NCI-H146 treated with DMSO at 0.1 percent for 48 hours (cell line): ENCODE measurements around the gene ACOXL.

Experiments
- DNase-seq: peaks from one replicate; lab custom pipeline; 2025; ENCODE audit not compliant: unreplicated experiment; lab: John Stamatoyannopoulos, UW

ACOXL gene

DNA sequence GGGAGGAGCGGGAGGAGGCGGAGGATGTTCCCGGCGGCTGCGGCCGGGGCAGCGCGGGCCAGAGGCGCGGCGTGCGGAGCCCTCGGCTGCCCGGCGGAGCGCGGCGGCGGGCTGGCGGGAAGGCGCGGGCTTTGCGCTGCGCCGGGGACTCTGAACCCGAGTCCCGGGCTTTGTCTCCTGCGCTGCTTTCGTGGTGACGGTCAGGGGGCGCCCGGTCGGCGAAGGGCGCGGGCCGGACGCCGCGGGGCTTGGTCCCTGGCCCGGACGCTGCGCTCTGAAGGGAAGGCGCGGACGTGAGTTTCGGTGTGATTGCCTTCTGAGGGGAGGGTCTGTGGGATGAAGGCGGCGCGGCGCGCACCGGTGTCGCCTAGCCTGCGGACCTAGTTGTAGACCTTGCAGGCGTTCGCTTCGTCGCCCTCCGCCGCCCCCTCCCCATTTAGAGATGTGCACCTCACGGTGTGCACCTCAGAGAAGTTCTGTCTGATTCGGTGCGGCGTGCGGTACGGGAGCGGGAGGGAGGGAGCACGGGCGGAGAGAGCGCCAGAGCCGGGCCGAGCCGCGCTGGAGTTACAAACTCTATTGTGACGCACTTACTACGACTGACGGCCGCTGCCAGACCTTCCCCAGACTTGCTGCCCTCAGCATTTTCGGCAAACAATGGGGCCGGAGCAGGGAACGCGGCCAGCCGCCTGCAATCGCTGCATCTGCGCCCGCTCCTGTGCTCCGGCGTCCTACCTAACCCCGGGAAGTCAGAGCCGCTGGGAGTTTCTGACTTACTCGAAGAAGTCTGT, 390.5 kb downstream of the ACOXL start:
- DNase-seq, result peak; percentile 69

DNA sequence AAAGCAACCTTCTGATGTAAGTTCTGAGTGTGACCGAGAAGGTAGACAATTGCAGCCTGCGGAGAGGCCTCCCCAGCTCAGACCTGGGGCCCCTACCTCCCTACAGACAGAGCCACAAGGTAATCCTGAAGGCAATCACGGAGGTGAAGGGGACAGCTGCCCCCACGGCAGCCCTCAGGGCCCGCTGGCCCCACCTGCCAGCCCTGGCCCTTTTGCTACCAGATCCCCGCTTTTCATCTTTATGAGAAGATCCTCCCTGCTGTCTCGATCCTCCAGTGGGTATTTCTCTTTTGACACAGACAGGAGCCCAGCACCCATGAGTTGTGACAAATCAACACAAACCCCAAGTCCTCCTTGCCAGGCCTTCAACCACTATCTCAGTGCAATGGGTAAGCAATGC, 391.4 kb downstream of the ACOXL start:
- no peak for DNase-seq

DNA sequence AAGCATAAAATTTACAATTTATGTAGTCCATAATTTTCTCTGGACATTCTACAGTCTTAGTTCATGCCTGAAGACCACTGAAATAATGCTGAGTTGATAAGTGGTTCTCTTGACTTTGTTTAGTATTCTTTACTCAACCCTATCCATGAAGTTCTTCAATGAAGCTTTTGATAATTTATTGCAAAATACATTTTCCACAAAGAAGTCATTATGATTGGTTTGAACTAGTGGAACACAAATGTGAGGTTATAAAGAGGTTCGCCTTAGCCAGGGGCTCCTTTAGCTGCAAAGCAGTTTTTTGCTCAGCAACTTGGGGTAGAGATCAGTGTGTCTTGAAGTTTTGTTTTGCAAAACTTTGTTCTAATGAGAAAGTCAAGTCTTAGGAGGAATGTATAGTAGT, 394.2 kb downstream of the ACOXL start:
- no peak for DNase-seq

DNA sequence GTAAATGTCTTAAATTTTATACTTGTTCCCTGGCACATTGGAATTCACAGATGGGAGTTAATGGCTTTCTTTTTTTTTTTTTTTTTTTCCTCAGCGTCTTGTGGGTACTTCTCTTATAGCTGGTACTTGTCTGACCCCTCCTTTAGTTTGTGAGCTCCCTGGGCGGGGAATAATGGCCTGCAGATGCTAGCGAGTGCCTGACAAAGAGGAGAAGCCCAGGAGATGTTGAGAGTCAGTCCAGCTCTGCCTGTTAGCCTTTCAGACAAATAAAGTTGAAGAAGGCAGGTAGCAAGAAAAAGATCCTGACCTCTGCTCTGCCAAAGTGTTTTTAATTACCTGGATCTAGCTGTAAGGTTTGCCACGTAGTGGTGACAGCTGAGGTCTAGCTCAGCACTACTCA, 395.0 kb downstream of the ACOXL start:
- DNase-seq, result no peak

DNA sequence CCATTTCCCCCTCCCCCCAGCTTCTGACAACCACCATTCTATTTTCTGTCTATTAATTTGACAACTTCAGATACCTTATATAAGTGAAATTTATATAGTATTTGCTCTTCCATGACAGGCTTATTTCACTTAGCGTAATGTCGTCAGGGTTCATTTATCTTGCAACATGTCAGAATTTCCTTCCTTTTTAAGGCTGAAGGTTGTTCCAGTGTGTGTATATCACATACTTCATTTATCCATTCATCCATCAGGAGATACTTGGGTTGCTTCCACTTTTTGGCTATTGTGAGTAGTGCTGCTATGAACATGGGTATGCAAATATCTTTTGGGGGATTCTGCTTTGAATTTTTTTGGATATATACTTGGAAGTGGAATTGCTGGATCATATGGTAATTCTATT, 395.7 kb downstream of the ACOXL start:
- no peak for DNase-seq

DNA sequence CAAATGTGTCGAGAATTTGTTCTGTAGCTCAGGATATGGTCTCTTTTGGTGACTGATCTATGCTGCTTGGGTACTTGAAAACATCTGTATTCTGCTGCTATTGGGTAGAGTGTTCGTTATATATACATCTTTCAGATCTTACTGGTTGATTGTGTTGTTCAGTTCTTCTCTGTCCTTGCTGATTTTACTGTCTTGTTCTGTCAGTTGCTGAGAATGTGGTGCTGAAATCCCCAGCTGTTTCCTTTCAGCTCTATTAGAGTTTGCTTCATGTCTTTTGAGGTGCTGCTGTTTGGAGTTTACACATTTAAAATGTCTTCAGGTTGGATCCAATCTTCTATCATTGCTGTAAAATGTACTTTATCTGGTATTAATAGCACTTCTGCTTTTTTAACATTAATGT, 401.2 kb downstream of the ACOXL start:
- no peak for DNase-seq

DNA sequence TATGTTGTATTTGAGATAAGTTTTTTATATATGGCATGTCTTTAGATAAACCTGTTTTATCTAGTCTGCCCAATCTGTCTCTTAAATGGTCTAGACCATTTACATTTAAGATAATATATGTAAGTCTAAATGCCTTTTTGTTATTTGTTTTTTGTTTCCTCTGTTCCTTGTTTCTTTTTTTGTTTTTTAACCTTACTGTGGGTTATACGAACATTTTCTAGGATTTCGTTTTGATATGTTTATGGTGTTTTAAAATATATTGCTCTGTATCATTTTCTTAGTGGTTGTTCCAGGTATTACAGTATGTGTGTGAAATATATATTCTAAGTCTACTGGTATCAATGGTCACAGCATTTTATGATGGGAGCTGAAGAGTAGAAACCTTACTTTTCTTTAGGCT, 401.7 kb downstream of the ACOXL start:
- DNase-seq, result no peak

DNA sequence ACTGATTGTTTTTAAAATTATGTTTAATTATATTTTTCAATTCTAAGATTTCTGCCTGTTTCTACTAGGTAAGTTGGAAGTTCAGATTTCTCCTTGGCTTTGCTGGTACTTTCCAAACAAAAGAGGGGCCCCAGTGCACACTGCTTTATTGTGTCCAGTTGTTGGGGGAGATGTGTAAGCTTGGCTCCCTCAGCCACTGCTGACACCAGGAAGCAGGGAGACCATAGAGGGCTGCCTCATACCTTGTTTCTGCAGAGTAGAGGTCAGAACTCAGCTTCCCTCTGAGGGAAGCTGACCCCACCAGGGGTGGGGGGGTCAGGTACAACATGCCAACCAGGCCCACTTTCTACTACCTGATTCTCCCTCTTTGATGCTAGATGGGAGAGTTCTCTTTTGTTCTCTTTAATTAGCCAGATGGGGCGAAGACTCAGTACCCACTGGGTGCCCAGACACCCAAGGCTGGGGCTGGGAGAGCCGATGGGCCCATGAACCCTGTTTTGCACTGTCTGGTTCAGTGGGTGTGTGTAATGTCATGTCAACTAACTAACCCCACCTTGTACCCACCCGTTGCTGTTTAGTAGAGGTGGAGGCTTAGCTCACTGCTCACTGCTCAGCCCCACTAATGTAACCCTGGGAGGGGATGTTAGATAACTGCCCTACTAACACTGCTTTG, 403.0 kb downstream of the ACOXL start:
- no peak for DNase-seq

DNA sequence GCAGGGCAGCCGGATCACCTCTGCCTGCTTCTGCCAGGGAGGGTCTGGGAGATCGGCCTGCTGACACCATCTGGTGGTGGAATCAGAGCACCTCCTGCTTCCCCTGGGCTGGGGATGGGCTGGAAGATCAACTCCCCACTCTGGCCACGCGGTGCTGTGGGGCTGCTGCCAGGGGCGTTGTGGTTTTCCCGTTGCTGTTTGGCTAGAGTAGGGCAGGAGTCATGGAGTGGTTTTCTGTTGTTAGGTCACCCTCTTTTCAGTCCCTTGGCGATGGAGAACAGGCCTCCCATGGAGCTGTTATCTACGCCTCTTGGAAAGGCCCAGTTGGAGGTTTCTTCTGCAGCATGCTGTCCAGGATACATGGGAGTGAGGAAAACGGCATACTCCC, 403.5 kb downstream of the ACOXL start:
- DNase-seq, result no peak

DNA sequence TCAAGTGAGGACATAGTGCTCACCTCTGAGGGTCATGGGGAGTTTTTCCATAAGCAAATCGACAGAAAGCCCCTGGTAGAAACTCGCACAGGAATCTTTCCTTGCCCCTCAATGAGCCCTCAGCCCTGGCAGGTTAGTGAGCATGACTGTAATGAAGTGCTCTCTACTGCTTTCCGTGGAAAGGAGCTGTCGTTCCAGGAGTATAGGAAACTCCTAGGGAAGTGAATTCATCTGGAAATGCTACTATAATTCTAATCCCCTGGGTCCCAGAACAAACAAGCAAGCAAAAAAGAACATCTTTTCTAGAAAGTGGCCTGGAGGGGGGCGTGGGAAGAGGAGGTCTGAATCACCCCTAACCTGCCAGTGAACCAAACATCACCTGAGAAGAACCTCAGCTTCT, 406.5 kb downstream of the ACOXL start:
- DNase-seq, result no peak

DNA sequence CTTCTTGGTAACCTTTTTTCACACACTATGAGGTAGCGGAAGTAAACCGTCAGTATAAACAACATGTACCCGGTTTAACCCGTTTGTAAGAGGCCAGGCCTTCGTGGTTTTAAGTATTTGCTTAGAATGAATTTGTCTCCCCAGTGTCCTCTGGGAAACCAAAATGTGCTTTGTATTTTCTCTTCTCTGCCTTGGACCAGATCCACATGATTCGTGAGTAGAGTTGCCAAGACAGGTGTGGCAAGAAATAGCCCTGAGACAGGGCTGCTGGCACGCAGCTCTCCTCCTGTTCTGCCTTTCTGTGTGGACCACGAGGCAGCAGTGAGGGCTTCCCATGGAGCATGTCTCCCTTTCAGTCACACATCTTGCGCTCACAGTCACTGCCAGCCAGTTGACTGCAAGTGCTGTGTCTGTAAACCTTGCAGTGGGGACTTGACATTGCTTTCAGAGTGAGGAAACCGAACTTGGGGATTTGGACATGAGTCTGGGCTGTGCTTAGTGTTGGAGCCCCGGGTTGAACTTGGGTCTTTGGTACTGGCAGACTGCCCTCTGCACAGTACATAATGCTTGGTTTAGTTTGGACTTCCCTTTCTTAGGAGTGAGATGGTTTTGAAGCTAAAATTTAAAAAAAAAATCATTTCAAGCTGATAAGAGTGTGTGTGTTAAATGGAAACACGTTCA, 407.4 kb downstream of the ACOXL start:
- no peak for DNase-seq

DNA sequence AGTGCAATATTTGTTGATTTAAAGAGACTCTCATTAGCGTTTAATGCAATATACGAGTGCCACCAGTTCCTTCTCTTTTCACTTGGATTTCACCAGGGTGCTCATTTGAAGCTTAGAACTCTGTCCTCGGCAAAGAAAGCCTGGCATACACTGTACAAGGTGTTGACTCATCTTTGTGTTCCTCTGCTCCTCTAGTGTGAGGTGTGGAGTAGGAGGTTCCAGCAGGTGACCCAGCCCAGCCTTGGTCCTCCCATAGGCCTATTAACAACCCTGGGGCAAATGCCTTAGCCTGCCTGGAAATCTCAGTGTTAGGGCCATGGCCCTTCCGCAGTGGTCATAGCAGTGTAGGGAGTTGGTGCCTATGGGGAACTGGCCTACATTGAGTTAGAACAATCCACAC, 408.4 kb downstream of the ACOXL start:
- no peak for DNase-seq

DNA sequence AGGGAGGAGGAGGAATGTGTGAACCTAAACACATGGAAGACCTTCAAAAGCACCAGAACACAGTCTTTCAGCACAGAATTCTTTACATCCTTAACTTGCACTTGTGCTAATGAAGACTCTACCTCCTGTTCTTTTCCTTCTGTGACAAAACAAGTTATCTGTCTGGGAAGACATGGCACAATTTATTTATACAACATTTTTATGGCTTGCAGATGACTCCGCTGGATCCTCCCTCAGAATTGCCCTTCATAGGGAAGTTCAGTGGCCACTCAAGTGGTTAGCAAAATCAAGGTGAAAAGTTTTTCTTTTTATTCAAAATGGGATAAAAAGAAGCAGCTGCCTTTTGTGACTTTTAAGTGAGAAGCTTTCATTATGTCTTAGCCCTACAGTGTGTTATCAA, 409.7 kb downstream of the ACOXL start:
- no peak for DNase-seq

DNA sequence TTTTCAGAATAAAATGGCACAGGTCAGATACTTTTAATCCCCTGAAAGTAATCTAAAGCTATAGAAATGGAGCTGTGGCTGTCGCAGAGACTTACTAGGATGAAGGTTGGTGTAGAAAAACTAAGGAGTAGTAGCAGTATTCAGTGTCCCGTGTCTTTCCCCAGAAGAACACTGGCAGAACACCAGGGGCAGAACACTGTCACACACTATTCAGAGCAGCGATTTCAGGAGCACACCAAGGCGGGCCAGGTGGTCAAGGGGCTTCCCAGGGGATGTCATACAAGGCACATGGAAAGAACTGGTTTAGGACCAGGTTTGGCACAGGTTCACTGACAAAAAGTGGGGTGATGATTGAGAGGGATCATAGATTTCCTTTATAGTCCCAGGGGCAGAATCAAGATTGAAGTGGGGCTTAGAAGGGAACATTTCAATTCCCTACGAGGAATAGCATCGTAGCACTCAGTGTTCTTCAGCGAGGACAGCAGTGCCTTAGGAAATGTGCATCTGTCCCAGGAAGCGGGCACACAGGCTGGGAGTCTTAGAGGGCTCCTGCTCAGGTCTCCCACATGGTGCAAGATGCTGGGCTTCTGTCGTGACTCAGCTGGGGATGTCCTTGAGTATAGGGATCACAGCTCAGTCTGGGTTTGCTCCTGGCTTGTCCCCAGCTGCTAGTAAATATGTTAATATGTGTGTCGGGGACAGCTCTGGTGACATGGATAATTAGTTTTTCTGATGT, 410.9 kb downstream of the ACOXL start:
- DNase-seq, result no peak

DNA sequence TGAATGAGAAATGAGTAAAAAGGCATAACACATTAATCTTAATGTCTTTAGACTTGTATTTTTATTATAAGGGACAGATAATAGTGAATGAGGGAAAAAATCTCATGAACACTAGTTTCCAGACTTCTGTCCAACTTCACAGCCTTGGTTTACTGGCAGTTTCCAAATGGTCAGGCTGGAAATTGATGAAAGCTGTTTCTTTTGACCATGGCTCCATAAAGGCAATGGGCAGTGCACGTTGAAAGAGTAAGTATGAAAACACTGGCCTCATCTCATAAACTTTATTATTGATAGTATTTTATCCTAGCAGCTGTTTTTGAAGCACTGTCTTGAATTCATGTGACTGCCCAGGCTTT, 411.4 kb downstream of the ACOXL start:
- DNase-seq, result no peak

DNA sequence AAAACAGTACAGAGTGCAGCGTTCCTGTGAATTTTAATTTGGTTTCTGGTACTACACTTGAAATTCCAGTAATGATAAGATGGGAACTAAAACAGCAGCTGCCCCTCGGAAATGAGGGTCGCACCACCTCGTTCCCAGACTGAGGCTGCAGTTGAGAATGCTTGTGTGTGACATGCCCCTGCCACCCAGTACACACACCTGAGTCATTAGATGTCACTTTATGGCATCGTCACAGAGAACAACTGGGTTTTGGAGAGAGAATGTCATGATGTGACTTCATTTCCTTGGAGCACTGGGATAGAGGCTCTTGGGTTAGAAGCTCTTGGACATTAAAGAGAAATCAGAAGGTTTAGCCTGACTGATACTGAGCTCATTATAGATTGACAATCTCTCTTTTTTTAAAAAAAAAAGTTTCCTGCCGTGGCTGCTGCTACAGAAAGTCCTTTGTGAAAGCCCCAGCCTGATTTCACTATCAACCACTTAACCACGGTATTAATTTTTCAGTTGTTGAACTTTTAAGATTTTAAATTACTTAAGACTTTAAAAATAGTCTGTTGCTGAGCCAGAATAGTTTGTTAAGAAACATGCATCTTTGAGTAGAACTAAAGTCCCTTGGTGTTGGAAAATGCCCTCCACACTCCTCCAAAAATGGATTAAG, 412.9 kb downstream of the ACOXL start:
- no peak for DNase-seq

DNA sequence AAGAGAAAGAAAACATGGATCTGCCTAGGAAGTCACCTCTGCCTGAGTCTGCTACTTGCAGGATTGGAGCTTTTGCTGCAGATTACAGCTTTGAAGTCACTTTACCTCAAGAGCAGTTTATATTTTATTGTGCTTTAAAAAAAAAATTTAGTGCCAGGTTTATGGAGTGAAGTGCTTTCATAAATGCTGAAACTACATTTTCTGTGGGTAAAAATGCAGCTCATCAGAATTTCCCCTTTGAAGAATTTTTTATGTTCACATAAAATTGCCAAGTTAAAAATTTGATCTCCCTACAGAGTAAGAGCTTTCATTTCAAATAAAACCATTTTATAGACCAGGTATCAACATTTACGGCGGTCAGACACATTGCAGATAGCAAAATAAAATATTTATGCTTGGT, 413.6 kb downstream of the ACOXL start:
- DNase-seq, result no peak

DNA sequence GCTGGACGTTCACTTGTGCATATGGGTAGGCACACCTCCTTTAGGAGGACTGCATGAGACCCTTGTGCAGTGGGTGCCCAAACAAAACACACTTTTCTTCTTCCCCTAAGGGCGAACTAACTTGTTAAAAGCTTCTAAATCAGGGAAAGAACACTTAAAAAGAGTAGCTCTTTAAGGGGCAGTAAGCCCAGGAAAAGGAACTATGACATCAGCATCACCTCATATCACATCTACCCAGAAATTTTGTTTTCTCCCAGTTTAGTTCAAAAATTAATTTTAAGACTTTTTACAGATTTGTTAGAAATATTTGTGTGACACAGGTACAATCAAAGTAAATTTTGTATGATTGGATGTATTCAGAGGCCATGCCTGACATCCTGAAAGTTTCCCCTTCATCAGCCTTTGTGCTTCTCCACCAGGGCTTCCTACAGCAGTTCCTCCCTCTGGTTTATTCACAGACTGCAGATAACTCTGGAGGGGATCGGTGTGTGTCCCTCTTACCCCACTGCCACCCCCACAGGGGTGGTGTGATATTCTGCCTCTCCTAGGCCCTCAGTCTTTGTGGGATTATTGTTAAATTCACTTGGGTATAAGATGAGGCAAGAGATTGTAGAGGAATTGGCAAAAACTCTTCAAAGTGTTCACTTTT, 416.0 kb downstream of the ACOXL start:
- DNase-seq, result no peak

DNA sequence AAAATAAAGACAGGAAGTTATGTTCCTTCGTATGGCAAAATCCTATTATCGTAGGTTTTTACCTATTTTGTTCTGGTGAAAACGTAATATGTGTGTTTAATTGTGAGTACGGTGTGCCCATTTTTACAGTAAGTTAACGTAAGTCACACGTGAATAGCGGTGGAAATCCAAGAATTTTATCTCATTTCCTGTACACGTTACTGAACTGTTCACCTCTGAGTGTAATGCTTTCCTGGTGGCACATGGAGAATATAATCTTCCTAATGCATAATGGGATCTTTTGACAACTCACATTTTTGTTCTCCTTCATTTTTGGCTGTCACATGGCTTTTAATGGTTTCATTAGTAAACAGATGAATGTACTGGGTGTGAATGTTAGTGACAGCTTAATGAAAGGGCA, 416.6 kb downstream of the ACOXL start:
- DNase-seq, result no peak

DNA sequence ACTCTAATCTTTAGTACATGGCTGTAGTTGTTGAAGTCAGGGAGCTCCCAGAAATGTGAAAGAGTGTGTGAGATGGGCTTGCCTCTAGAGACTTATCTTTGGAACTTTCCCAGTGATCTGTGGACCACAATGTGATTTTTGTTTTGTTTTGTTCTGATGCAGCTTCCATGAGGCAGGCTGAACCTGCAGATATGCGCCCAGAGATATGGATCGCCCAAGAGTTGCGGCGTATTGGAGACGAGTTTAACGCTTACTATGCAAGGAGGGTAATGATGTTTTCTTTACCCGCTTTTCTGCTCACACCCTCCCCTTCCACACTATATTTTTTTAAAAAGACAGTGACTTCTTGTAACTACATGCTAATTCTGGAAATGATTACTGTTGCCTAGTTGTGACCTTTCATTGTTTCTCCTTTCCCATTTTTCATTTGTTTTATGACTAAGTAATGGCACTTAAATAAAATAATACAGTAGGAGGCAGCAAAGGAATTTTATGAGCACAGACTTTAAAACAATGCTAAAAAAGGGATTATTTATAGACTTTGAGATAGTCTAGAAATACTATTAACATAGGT, 417.6 kb downstream of the ACOXL start:
- DNase-seq, result no peak
